ENCODE measurements around the gene CLRN3.

DNA sequence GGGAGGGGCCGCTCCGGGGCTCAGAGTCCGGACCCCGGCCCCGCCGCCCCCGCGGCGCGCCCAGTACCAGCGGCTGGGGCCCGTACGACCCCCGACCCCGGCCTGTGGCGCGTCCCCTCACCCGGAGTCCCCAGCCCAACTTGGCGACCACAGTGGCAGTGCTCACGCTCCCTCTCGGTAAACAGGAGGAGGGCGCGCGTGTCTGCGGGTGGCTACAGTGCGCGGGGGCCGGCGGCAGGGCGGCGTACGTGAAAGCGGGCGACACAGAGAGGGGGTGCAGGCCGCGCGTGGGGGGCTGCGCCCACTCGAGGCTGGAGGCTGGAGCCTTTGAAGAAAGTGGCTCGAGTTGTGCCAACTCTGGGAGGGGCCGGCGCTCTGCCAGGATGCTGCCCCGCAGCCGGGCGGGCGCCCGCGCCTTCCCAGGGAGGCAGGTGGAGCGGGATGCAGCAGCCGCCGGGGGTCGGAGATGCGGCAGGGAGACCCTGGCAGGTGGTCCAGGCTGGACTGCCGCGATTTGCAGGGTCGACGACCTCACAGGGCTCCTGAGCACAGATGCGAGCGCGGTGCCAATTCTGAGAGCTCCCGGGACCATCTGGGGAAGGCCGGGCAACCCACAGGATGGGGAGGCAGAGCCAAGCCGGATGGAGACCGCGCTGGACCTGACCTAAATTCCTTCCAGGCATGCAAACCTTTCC lies 14.8 kb upstream of the CLRN3 start:
- TF ChIP-seq EZH2 (IDR thresholded peaks at IDR 0.05; ENCODE audit: borderline replicate concordance) (no peak), EZH2phosphoT487 (IDR thresholded peaks at IDR 0.05; ENCODE audit: low read depth, severe bottlenecking, unreplicated experiment) (no peak)
- TF ChIP-seq, protein P1, sequence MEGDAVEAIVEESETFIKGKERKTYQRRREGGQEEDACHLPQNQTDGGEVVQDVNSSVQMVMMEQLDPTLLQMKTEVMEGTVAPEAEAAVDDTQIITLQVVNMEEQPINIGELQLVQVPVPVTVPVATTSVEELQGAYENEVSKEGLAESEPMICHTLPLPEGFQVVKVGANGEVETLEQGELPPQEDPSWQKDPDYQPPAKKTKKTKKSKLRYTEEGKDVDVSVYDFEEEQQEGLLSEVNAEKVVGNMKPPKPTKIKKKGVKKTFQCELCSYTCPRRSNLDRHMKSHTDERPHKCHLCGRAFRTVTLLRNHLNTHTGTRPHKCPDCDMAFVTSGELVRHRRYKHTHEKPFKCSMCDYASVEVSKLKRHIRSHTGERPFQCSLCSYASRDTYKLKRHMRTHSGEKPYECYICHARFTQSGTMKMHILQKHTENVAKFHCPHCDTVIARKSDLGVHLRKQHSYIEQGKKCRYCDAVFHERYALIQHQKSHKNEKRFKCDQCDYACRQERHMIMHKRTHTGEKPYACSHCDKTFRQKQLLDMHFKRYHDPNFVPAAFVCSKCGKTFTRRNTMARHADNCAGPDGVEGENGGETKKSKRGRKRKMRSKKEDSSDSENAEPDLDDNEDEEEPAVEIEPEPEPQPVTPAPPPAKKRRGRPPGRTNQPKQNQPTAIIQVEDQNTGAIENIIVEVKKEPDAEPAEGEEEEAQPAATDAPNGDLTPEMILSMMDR (IDR thresholded peaks at IDR 0.05; ENCODE audit: poor library complexity) = no peak
